GM18508 (cell line): ENCODE data around the gene FLNA.
"Not testable (repeated sequence)": the region's sequence is repeated elsewhere in the genome, so short reads cannot be mapped to it uniquely, and the experiment has no call there.

Source experiments
- ATAC-seq: cut with Tn5 transposase; IDR thresholded peaks from one replicate; pipeline ENCODE4 v1.9.1; 2021; ENCODE audit warnings: moderate number of reproducible peaks; ENCODE audit not compliant: insufficient read depth, unreplicated experiment

The FLNA gene

DNA sequence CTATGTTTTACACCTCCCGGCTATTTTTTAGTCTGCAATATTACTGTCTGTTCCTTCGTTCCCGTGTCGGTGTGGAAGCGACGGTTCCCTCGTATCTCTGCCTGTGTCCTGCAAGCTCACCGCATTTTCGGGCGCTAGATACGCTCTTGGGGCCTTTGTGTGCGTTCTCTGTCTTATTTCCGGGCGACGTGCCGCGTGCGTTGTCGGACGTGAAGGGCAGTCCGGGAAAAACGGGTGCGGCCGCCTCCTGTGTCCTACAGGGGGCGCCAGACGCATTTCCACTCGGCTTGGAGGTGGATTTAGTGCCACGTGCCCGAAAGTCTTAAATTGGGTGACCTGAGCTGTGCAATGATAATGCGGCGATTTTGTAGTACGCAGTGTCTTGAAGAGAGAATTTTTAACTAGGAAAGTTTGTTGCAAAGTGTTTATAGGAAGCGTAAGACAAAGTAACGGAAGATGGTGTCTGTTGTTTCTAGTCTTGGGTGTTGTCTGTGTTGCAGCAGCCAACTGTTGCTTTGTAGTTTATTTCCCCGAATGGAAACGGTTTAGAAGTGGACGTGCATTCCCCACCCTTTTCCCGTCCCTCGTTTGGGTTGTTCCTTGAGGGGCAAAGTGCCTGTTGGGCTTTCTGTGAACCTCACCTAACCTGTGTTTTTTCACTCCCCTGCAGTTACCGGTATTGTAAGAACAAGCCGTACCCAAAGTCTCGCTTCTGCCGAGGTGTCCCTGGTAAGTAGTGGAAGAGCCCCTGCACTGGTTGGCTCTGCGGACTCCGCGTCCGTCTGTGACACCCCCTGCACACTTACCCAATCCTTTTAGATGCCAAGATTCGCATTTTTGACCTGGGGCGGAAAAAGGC lies 24.5 kb upstream of the FLNA start:
- peak; percentile 19 for ATAC-seq

- peak; percentile 55 for ATAC-seq
Observed at GRCh38 chrX:154397888-154398667, 23.6 kb upstream of the FLNA start, which contains the start of gene RPL10. RPL10 (plus strand) TSS chrX:154398377; CDS start chrX:154398520, 143 bp downstream.

DNA sequence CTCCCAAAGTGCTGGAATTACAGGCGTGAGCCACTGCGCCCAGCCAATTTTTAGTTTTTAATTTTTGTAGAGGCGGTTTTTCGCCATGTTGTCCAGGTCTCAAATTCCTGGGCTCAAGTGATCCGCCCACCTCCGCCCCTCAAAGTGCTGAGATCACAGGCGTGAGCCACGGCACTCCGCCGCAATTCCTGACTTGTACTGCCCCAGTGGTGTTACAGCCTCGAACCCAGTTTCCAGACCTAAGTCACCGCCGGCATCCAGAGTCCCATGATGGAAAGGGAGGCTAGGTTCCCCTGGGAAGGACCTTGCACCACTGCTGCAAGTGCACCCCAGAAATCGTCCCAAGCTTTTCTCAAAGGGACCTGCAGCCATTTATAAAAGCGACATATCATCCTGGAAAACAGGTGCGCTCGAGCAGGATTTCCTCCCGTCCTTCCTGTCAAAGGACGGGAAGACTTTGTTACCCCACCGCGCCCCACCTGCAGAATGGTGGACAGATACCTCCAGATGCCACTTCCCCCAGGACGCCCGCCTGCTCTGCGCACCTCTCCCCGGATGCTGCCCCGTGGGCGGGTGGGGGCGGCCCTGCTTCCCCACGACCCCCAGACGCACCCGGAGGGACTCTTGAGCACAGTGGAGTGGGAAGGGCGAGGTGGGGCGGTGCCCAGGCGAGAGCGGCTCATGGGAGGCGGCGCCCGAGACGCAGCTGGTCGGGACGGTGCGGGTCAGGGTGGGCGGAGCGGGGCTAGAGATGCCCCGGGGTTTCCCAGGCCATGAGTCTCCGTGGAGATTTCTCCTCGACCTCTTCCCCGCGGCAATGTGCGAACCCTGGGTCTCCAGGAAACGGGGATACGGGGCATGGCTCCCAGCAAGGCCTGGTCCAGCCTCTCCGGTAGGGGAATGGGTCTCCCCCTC lies 22.8 kb upstream of the FLNA start:
- ATAC-seq: no peak

DNA sequence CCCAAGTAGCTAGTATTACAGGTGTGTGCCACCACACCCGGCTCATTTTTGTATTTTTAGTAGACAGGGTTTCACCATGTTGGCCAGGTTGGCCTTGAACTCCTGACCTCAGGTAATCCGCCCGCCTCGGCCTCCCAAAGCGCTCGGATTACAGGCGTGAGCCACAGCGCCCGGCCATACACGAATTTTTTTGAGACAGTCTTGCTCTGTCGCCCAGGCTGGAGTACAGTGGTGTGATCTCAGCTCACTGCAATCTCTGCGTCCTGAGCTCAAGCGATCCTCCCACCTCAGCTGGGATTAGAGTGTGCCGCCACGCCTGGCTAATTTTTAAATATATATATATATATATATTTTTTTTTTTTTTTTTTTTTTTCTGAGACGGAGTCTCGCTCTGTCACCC lies 21.9 kb upstream of the FLNA start:
- ATAC-seq: not testable (repeated sequence)

GRCh38 chrX:154389812-154390747 lies 15.6 kb upstream of the FLNA start:
- ATAC-seq: peak; percentile 58

DNA sequence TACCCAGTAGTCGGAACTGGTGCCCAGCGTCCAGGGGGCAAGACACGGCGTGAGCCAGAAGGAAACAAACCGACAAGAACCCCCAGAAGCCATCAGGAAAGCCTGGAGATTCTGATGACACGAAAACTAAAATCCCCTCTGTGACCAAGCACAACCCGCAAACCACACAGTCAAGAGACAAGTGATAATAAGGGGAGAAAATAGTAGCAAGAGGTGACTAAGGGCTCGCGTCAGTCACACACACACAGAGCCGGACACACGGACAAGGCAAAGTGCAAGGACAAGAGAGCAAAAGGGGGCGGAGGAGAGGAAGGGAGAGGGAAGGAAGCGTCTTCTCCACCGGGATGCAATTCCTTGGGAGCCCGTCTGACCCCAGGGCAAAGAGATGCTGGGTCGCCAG lies 14.2 kb upstream of the FLNA start:
- ATAC-seq: not testable (repeated sequence)

DNA sequence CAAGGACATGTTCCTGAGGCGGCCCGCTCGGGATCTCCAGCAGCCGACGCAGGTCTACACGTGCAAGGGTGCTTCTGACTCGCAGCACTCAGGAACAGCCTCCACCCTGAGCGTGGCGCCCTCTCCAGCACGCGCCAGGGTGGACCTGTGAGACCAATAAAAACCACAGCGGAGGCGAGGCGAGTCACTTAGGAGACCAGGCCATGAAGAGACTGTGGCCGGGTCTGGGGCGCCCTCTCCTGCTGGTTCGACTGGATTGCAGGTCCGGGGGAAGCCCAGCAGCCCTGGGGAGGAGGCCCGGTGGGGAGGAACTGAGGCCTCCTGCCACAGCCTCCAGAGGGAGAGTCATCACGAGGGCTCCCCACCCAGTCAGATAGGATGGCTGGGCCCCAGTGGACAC lies 13.7 kb upstream of the FLNA start:
- ATAC-seq: not testable (repeated sequence)

DNA sequence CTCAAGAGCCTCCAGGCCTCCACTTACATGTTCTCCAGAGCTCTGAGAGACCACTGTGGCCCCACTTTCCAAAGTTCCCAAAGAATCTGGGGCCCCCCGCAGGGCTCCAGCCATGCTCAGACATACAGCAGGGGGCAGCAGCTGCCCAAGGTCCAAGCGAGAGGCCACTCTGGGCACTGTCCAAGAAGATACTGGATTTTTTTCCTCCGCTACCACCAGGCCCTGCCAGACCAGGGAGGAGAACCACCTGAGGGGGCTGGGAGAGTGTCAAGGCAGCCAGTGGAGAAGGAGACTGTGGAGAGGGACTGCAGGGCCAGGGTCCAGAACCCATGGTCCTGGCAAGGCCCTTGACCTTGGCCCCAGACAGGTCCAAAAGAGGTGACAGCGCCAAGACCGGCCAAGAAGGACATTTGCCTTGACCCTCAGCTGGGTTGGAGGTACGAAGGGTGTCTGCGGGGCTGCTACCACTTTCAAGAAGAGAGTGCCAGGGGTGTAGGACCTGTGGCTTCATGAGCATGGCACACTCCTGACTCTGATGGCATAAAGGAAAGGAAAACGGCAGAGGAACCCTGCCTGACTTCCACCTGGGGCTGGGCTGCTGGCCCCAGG lies 10.0 kb upstream of the FLNA start:
- no peak for ATAC-seq

DNA sequence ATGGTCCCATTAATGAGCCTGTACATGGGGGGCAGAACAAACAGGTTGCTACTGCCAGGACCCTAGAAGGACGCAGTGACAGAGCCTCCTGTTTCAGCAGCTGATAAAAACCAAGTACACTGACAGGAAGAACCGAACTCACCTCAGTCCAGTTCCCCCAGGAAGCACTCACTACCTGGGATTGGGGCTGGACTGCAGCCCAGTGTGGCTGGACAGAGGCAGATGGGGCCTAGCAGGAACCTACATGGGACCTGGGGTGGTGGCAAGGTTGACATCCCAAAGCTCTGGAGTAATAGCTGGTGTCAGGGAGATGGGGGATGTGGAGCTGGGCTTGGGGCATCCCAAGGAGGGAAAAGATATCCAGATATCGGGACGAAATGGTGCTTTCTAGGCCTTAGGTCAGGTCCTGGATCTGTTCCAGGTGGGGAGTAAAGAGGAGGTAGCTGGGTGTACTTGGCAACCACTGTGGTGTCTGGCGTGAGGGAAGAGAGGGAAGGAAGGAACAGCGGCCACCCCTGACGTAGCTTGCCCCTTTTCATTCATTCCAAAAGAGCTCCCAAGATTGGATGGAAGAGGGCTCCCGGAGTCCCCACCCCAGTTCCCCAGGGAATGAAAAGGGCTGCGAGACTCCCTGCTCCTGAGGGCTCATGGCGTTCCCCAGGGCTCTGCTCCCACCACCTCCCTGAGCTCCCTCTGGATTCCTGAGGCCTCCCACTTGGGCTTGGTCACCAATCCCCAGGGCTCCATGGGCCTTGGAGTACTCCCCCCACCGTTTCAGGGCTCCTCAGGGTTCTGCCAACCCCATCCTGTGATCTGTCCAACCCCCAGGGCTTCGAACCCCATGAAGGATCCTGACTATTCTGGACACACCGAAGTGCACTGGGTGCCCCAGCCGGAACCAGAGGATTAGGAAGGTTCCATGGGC lies 9.2 kb upstream of the FLNA start:
- no peak for ATAC-seq

DNA sequence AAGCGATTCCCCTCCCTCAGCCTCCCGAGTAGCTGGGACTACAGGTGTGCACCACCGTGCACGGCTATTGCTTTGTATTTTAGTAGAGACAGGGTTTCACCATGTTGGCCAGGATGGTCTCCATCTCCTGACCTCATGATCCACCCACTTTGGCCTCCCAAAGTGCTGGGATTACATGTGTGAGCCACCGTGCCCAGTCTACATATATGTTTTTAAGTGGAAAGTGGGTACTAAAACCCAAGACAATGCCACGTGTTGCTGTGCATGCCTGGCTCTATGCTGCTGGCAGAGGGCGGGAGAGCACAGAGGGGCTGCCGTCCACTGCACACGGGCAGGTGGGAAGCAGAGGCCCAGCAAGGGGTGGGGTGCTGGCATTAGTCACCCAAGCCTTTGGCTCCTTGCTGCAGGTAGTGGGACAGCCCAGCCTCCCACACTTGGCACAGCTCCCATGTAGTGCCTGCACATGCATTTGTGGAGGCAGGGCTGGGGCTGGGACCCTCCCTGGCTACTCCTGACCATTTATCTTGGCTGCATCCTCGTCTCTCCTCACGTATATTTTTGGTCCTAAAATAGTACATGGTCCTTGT lies 8.1 kb upstream of the FLNA start:
- no peak for ATAC-seq

GRCh38 chrX:154381271-154381670 lies 6.8 kb upstream of the FLNA start:
- ATAC-seq: no peak

GRCh38 chrX:154380787-154381186 lies 6.4 kb upstream of the FLNA start:
- no peak for ATAC-seq

DNA sequence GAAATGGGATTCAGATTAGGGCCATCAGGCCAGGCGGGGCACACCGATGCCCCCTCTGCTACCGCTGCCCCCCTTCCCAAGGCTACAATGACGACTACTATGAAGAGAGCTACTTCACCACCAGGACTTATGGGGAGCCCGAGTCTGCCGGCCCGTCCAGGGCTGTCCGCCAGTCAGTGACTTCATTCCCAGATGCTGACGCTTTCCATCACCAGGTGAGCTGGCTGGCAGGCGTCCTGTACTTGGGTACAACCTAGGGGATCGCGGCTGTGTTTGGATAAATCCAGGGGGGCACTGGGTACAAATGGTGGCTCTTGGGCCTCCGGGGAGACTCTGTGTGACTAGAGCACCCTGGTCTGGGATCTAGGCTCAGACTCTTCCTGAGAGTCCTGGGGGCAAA lies 5.7 kb upstream of the FLNA start:
- no peak for ATAC-seq

- no peak for ATAC-seq
Observed at GRCh38 chrX:154379569-154379951, 5.1 kb upstream of the FLNA start.

- peak; percentile 70 for ATAC-seq
Observed at GRCh38 chrX:154378799-154379568, 4.5 kb upstream of the FLNA start, which contains the start of gene EMD. EMD (plus strand) TSS chrX:154379295; CDS start chrX:154379485, 190 bp downstream.

DNA sequence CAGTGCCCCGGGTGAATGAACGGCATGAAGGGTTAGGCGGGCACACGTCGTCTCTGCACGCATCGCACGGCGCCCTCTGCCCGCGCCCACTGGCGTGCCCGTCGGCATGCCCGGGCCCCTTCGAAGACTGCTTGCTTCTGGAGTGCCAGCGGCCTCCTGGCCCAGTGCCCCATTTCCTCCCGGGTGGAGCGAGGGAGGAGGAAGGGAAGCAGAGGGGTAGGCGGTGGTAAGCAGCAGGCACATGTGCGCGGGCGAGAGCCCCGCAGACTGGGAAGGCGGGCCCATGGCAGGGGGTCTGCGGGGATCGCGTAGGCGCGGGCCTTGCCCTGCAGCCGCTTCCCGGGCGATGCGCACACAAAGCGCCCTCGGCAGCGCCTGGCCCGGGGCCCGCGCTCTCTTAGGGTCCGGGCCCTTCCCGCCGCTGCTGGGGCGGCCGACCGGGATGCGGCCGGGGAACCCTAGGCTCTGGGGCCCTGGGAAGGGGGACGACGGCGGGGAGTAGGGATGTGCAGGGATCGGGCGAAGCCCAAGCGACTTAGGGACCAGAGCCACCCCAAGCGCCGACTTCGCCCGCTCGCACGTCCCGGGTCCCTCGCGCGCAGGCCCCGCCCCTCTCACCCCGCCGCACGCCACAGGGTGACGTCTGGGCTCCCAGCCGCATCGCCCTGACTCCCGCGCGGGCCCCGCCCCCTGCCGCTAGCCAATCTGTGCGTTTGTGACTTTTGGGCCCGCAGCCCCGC lies 3.8 kb upstream of the FLNA start:
- ATAC-seq: no peak
